T-cell (primary cell): ENCODE data around the gene KLHL25. TPM values are rescaled to one million over a fixed set of nuclear protein-coding genes. Genes with fewer than 3 reads are reported as not detected.
"Not testable (repeated sequence)": the region's sequence is repeated elsewhere in the genome, so short reads cannot be mapped to it uniquely, and the experiment has no call there.

ENCODE experiments used
- ATAC-seq, 4 experiments: fragments of 200-7000 bp in 3 of 4; fragments of 150-1000 bp in 1 of 4; cut with Tn5 transposase; replicated peaks in 1 of 4; 1 replicate in 3 of 4; 2 replicates in 1 of 4; pipeline ENCODE4 v1.10.0; 2021; ENCODE audit warnings: moderate library complexity in 3 of 4, mild to moderate bottlenecking in 2 of 4, moderate number of reproducible peaks in 1 of 4
- CTCF ChIA-PET, 2 donors: fragments of 300-600 bp; sonication (Branson Sonifier 250); formaldehyde crosslinking; loops; one replicate each; lab custom pipeline; 2022; ENCODE audit warnings: antibody characterized with exemption in 2 of 2; lab: Charles Lee
- POLR2A ChIA-PET, 2 donors: fragments of 300-600 bp; sonication (Branson Sonifier 250); formaldehyde crosslinking; loops; one replicate each; lab custom pipeline; 2022; ENCODE audit warnings: antibody characterized with exemption in 2 of 2; lab: Charles Lee
- DNase-seq, 35 experiments: peaks; one replicate each; pipeline versions ENCODE4 v3.0.0 to v3.0.0-alpha.2; 2013 to 2023
- H3K27ac ChIP-seq: one replicate; pipeline ENCODE4 v1.5.1; 2013; ENCODE audit warnings: low read length
- H3K27me3 ChIP-seq, 2 experiments: replicated peaks in 1 of 2; 1 replicate in 1 of 2; 2 replicates in 1 of 2; pipeline versions ENCODE4 v1.6.1 to v1.7.0; 2013; ENCODE audit warnings: low read length in 1 of 2, mixed read lengths in 1 of 2; ENCODE audit not compliant: control insufficient read depth in 2 of 2, insufficient read depth in 2 of 2; ENCODE audit errors: extremely low read depth in 1 of 2
- H3K36me3 ChIP-seq, 2 donors: 1 replicate in 1 of 2; 2 replicates in 1 of 2; pipeline versions ENCODE4 v1.6.1 to v1.7.0; 2013; ENCODE audit warnings: low read length in 1 of 2; ENCODE audit not compliant: control insufficient read depth in 2 of 2, insufficient read depth in 1 of 2; ENCODE audit errors: extremely low read depth in 1 of 2
- H3K4me1 ChIP-seq, 2 experiments: 1 replicate in 1 of 2; 2 replicates in 1 of 2; pipeline versions ENCODE4 v1.6.1 to v1.7.0; 2013; ENCODE audit warnings: low read length in 2 of 2, mixed read lengths in 1 of 2; ENCODE audit not compliant: insufficient read depth in 2 of 2, control insufficient read depth in 1 of 2; ENCODE audit errors: extremely low read depth in 1 of 2
- H3K4me3 ChIP-seq, 2 donors: 1 replicate in 1 of 2; 2 replicates in 1 of 2; pipeline versions ENCODE4 v1.5.1 to v1.7.0; 2013; ENCODE audit warnings: mild to moderate bottlenecking in 2 of 2, low read length in 1 of 2, moderate library complexity in 1 of 2; ENCODE audit not compliant: control insufficient read depth in 1 of 2; ENCODE audit errors: extremely low read depth in 1 of 2
- H3K9me3 ChIP-seq: 2 replicates; pipeline ENCODE4 v1.7.0; 2013
- H3K27ac Mint-ChIP-seq, 2 donors: one replicate each; pipeline ENCODE4 v1.8.0; 2020 to 2021; ENCODE audit warnings: mild to moderate bottlenecking in 2 of 2, mixed read lengths in 2 of 2
- H3K27me3 Mint-ChIP-seq, 2 donors: one replicate each; pipeline ENCODE4 v1.8.0; 2021 to 2022; ENCODE audit warnings: mixed read lengths in 2 of 2
- H3K36me3 Mint-ChIP-seq: one replicate; pipeline ENCODE4 v1.8.0; 2021; ENCODE audit warnings: mixed read lengths
- H3K4me1 Mint-ChIP-seq, 3 donors: one replicate each; pipeline ENCODE4 v1.8.0; 2020 to 2022; ENCODE audit warnings: mixed read lengths in 3 of 3, mild to moderate bottlenecking in 1 of 3
- H3K4me3 Mint-ChIP-seq, 3 donors: one replicate each; pipeline ENCODE4 v1.8.0; 2020 to 2022; ENCODE audit warnings: mild to moderate bottlenecking in 3 of 3, mixed read lengths in 3 of 3, moderate library complexity in 3 of 3
- H3K9me3 Mint-ChIP-seq, 3 donors: one replicate each; pipeline ENCODE4 v1.8.0; 2020 to 2022; ENCODE audit warnings: mixed read lengths in 3 of 3
- WGBS: methylation state at CpG from one replicate; pipeline ENCODE4 v1.1.5; 2013; ENCODE audit warnings: missing lambda C conversion rate; ENCODE audit not compliant: insufficient coverage; 5-methylcytosine and 5-hydroxymethylcytosine counted together
- total RNA-seq, 35 experiments: library from RNA in 6 of 35; stranded (reverse) in 6 of 35; fragments of 120-200 nt in 1 of 35; gene quantifications; one replicate each; pipeline versions ENCODE4 v1.2.1 to v1.2.4 and lab custom pipeline; 2013 to 2026

KLHL25 gene
- total RNA-seq, 5 donors from 2014 or later (not counting 1 experiment from before 2014, with no cell fraction given), result 7.9 to 16.7 (median 13.6) TPM

GRCh38 chr15:85813234-85813633 is 18.5 kb upstream of the KLHL25 start:
- no peak for DNase-seq
- no peak overlapping the region for H3K4me3 ChIP-seq
- Mint-ChIP-seq H3K9me3 (no peaks in the 10 kb centered on the region), H3K27ac (no peak overlapping the region), H3K4me3 (no peak overlapping the region), H3K36me3 (no peaks in the 10 kb centered on the region), H3K27me3 (no peaks in the 10 kb centered on the region), H3K4me1 (no peaks in the 10 kb centered on the region)
- H3K36me3 ChIP-seq, result no peaks in the 10 kb centered on the region
- no peaks in the 10 kb centered on the region for H3K9me3 ChIP-seq
- ChIA-PET CTCF (no interaction called here), POLR2A (no interaction called here)
- no peak for ATAC-seq
- no peak overlapping the region for H3K27ac ChIP-seq
- no peaks in the 10 kb centered on the region for H3K27me3 ChIP-seq
- H3K4me1 ChIP-seq, result no peaks in the 10 kb centered on the region

- H3K4me1 Mint-ChIP-seq, result no peaks in the 10 kb centered on the region
- no peaks in the 10 kb centered on the region for H3K27me3 Mint-ChIP-seq
- WGBS, result 43% methylated on average over 1 of the region's 3 CpGs
- DNase-seq (no peak), ATAC-seq (no peak)
- no peaks in the 10 kb centered on the region for H3K9me3 Mint-ChIP-seq
- Histone ChIP-seq H3K36me3 (no peaks in the 10 kb centered on the region), H3K4me1 (no peaks in the 10 kb centered on the region), H3K9me3 (no peaks in the 10 kb centered on the region), H3K27ac (no peak overlapping the region), H3K27me3 (no peaks in the 10 kb centered on the region), H3K4me3 (no peak overlapping the region)
- no peak overlapping the region for H3K4me3 Mint-ChIP-seq
- ChIA-PET POLR2A (no interaction called here), CTCF (no interaction called here)
- H3K36me3 Mint-ChIP-seq, result no peaks in the 10 kb centered on the region
- no peak overlapping the region for H3K27ac Mint-ChIP-seq
These were observed 15.3 kb upstream of the KLHL25 start for GRCh38 chr15:85810075-85810474.

GRCh38 chr15:85805420-85805819 is 10.7 kb upstream of the KLHL25 start:
- CTCF ChIA-PET, result no interaction called here
- no peaks in the 10 kb centered on the region for H3K36me3 Mint-ChIP-seq
- Histone ChIP-seq H3K4me1 (no peaks in the 10 kb centered on the region), H3K36me3 (no peaks in the 10 kb centered on the region), H3K9me3 (no peaks in the 10 kb centered on the region), H3K27ac (no peak overlapping the region), H3K27me3 (no peaks in the 10 kb centered on the region), H3K4me3 (no peak overlapping the region)
- DNase-seq (no peak), ATAC-seq (no peak)
- H3K9me3 Mint-ChIP-seq, result no peaks in the 10 kb centered on the region
- POLR2A ChIA-PET, result no interaction called here
- no CpG with 5 or more reads among the region's 3 CpGs for WGBS
- no peak overlapping the region for H3K4me3 Mint-ChIP-seq
- H3K27ac Mint-ChIP-seq, result no peak overlapping the region
- H3K27me3 Mint-ChIP-seq, result peaks cover 0 to 1% of the 10 kb centered on the region in 2 donors
- H3K4me1 Mint-ChIP-seq, result no peaks in the 10 kb centered on the region

GRCh38 chr15:85804481-85805170 is 9.9 kb upstream of the KLHL25 start:
- Mint-ChIP-seq H3K4me3 (no peak overlapping the region), H3K27ac (no peak overlapping the region), H3K36me3 (no peaks in the 10 kb centered on the region)

GRCh38 chr15:85802617-85803016 is 7.9 kb upstream of the KLHL25 start:
- H3K27ac Mint-ChIP-seq, H3K9me3 ChIP-seq, H3K9me3 Mint-ChIP-seq, H3K4me3 Mint-ChIP-seq, H3K27me3 ChIP-seq, H3K27me3 Mint-ChIP-seq, H3K27ac ChIP-seq, ATAC-seq, H3K36me3 ChIP-seq, CTCF ChIA-PET, H3K4me1 ChIP-seq, H3K36me3 Mint-ChIP-seq, H3K4me1 Mint-ChIP-seq, H3K4me3 ChIP-seq, POLR2A ChIA-PET, DNase-seq: not testable (repeated sequence)
- WGBS, result 78% methylated on average over 3 of the region's 9 CpGs

More at GRCh38 chr15:85804481-85805170, 9.9 kb upstream of the KLHL25 start:
- 67% methylated on average over 3 of the region's 7 CpGs for WGBS
- ATAC-seq (no peak), DNase-seq (no peak)
- no peak overlapping the region for H3K27ac ChIP-seq
- peaks cover 0 to 1% of the 10 kb centered on the region in 2 donors for H3K27me3 Mint-ChIP-seq
- no peaks in the 10 kb centered on the region for H3K9me3 Mint-ChIP-seq
- POLR2A ChIA-PET, result no interaction called here
- no peaks in the 10 kb centered on the region for H3K4me1 Mint-ChIP-seq
- H3K4me3 ChIP-seq, result no peak overlapping the region
- H3K9me3 ChIP-seq, result no peaks in the 10 kb centered on the region
- CTCF ChIA-PET, result no interaction called here
- H3K4me1 ChIP-seq, result no peaks in the 10 kb centered on the region
- no peaks in the 10 kb centered on the region for H3K36me3 ChIP-seq
- no peaks in the 10 kb centered on the region for H3K27me3 ChIP-seq

- ATAC-seq, result no peak
- POLR2A ChIA-PET, result interaction anchor here in 1 of 2 donors (0.6 kb wide), 1 partner anchor 226 kb away, joined by 3 read pairs; no protein-coding TSS in a partner anchor
- Histone ChIP-seq H3K27ac (no peak overlapping the region), H3K27me3 (no peaks in the 10 kb centered on the region), H3K4me1 (peaks cover 0 to 4% of the 10 kb centered on the region in 2 experiments), H3K9me3 (no peaks in the 10 kb centered on the region), H3K4me3 (no peak overlapping the region), H3K36me3 (no peaks in the 10 kb centered on the region)
- Mint-ChIP-seq H3K27ac (no peak overlapping the region), H3K9me3 (no peaks in the 10 kb centered on the region), H3K36me3 (no peaks in the 10 kb centered on the region), H3K27me3 (peaks cover 0 to 1% of the 10 kb centered on the region in 2 donors), H3K4me1 (peaks cover 5 to 6% (median 6%) of the 10 kb centered on the region in 3 donors), H3K4me3 (no peak overlapping the region)
- CTCF ChIA-PET, result no interaction called here
- no peak for DNase-seq
- WGBS, result 97% methylated on average over 7 of the region's 9 CpGs
These were observed 5.9 kb upstream of the KLHL25 start for GRCh38 chr15:85800478-85801123.
